ENCODE measurements around the gene TMEM86A.

DNA sequence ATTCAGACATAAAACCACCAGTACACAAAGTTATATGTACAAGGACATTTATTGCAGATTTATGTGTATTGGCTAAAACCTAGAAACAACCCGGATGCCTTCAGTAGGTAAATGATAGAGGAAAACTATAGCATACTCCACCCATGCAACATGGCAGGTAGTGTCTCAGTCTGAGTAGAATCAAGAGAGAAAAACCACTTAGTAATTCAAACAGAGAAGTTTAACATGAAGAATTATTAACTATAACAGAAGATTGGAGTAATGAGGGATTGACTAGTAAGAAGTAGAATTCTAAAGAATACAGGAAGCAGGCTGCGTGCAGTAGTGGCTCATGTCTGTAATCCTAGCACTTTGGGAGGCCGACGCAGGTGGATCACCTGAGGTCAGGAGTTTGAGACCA, 48.2 kb upstream of the TMEM86A start:
- TF ChIP-seq, protein P1, sequence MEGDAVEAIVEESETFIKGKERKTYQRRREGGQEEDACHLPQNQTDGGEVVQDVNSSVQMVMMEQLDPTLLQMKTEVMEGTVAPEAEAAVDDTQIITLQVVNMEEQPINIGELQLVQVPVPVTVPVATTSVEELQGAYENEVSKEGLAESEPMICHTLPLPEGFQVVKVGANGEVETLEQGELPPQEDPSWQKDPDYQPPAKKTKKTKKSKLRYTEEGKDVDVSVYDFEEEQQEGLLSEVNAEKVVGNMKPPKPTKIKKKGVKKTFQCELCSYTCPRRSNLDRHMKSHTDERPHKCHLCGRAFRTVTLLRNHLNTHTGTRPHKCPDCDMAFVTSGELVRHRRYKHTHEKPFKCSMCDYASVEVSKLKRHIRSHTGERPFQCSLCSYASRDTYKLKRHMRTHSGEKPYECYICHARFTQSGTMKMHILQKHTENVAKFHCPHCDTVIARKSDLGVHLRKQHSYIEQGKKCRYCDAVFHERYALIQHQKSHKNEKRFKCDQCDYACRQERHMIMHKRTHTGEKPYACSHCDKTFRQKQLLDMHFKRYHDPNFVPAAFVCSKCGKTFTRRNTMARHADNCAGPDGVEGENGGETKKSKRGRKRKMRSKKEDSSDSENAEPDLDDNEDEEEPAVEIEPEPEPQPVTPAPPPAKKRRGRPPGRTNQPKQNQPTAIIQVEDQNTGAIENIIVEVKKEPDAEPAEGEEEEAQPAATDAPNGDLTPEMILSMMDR (IDR thresholded peaks at IDR 0.05; ENCODE audit: extremely low read depth in 1 of 2, insufficient read depth in 1 of 2, low read depth in 1 of 2, low read length in 2 of 2) = no peak
- TF ChIP-seq POLR2AphosphoS5 (IDR thresholded peaks at IDR 0.05; ENCODE audit: insufficient read depth, low read depth, low read length) = no peak

Measured in endothelial cell of umbilical vein (primary cell).